Activated naive CD4-positive, alpha-beta T cell treated with anti-CD3 and anti-CD28 coated beads, Interleukin-2, amount 50 U/mL, for 24 hours (primary cell): ENCODE measurements around the gene CBLC.

Experiments
- H3K27ac Mint-ChIP-seq: one replicate; pipeline ENCODE4 v1.8.0; 2021; ENCODE audit warnings: mild to moderate bottlenecking, mixed read lengths
- H3K27me3 Mint-ChIP-seq: one replicate; pipeline ENCODE4 v1.8.0; 2021; ENCODE audit warnings: mixed read lengths
- H3K36me3 Mint-ChIP-seq: one replicate; pipeline ENCODE4 v1.8.0; 2021; ENCODE audit warnings: mixed read lengths
- H3K4me1 Mint-ChIP-seq: one replicate; pipeline ENCODE4 v1.8.0; 2021; ENCODE audit warnings: mixed read lengths
- H3K4me3 Mint-ChIP-seq: one replicate; pipeline ENCODE4 v1.8.0; 2021; ENCODE audit warnings: mild to moderate bottlenecking, mixed read lengths
- H3K9me3 Mint-ChIP-seq: one replicate; pipeline ENCODE4 v1.8.0; 2021; ENCODE audit warnings: mixed read lengths

The CBLC gene

GRCh38 chr19:44742330-44743061 is 35.2 kb upstream of the CBLC start:
- H3K36me3 Mint-ChIP-seq = no peaks in the 10 kb centered on the region
- H3K27ac Mint-ChIP-seq = no peak overlapping the region
- H3K4me3 Mint-ChIP-seq = no peak overlapping the region
- H3K9me3 Mint-ChIP-seq = no peaks in the 10 kb centered on the region
- peaks cover 23% of the 10 kb centered on the region for H3K4me1 Mint-ChIP-seq
- no peaks in the 10 kb centered on the region for H3K27me3 Mint-ChIP-seq

DNA sequence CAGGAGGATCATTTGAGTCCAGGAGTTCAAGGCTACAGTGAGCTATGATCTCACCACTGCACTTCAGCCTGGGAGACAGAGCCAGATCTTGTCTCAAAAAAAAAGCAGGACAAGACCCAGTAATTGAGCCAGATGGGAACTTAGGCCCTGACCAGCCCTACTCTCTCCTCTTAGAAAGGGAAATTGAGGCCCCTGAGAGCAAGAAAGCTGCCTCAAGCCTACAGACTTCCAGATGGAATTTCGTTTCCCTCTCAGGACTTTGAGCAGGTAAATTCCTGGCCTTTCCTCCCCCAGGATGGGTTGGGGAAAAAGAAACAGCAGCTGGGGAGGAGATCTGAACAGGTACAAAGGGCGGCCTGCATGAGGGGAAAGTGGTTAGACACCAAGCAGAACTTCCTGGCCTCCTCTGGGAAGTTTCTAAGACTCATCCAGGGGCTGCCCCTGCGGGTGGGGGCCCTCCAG is 32.8 kb upstream of the CBLC start:
- Mint-ChIP-seq H3K36me3 (no peaks in the 10 kb centered on the region), H3K27me3 (no peaks in the 10 kb centered on the region), H3K27ac (no peak overlapping the region), H3K4me3 (no peak overlapping the region), H3K9me3 (no peaks in the 10 kb centered on the region), H3K4me1 (peaks cover 41% of the 10 kb centered on the region)

GRCh38 chr19:44745341-44745831 is 32.3 kb upstream of the CBLC start:
- peaks cover 43% of the 10 kb centered on the region for H3K4me1 Mint-ChIP-seq
- no peaks in the 10 kb centered on the region for H3K27me3 Mint-ChIP-seq
- peak overlapping the region; percentile 4 for H3K4me3 Mint-ChIP-seq
- H3K27ac Mint-ChIP-seq = peak overlapping the region; percentile 23
- H3K9me3 Mint-ChIP-seq = no peaks in the 10 kb centered on the region
- H3K36me3 Mint-ChIP-seq = no peaks in the 10 kb centered on the region

DNA sequence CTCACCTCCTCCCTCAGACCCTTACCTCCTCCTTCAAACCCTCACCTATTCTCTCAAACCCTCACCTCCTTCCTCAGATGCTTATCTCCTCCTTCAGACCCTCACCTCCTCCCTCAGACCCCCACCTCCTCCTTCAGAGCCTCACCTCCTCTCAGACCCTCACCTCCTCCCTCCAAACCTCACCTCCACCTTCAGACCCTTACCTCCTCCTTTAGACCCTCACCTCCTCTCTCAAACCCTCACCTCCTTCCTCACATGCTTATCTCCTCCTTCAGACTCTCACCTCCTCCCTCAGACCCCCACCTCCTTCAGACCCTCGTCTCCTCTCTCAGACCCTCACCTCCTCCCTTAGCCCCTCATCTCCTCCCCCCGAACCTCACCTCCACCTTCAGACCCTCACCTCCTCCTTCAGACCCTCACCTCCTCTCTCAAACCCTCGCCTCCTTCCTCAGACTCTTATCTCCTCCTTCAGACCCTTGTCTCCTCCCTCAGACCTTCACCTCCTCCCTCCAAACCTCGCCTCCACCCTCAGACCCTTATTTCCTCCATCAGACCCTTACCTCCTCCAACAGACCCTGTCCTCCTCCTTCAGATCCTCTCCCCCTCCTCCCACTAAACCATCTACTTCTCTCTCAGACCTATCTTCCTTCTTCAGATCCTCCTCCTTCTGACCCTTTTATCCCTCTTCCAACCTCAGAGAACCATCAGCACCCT is 31.6 kb upstream of the CBLC start:
- Mint-ChIP-seq H3K4me3 (peak overlapping the region; percentile 4), H3K9me3 (no peaks in the 10 kb centered on the region), H3K4me1 (peaks cover 49% of the 10 kb centered on the region), H3K36me3 (no peaks in the 10 kb centered on the region), H3K27me3 (no peaks in the 10 kb centered on the region), H3K27ac (peak overlapping the region; percentile 60)

GRCh38 chr19:44746616-44746945 is 31.1 kb upstream of the CBLC start:
- Mint-ChIP-seq H3K27me3 (no peaks in the 10 kb centered on the region), H3K9me3 (no peaks in the 10 kb centered on the region), H3K36me3 (no peaks in the 10 kb centered on the region), H3K4me3 (peak overlapping the region; percentile 64), H3K4me1 (peaks cover 54% of the 10 kb centered on the region), H3K27ac (peak overlapping the region; percentile 60)

DNA sequence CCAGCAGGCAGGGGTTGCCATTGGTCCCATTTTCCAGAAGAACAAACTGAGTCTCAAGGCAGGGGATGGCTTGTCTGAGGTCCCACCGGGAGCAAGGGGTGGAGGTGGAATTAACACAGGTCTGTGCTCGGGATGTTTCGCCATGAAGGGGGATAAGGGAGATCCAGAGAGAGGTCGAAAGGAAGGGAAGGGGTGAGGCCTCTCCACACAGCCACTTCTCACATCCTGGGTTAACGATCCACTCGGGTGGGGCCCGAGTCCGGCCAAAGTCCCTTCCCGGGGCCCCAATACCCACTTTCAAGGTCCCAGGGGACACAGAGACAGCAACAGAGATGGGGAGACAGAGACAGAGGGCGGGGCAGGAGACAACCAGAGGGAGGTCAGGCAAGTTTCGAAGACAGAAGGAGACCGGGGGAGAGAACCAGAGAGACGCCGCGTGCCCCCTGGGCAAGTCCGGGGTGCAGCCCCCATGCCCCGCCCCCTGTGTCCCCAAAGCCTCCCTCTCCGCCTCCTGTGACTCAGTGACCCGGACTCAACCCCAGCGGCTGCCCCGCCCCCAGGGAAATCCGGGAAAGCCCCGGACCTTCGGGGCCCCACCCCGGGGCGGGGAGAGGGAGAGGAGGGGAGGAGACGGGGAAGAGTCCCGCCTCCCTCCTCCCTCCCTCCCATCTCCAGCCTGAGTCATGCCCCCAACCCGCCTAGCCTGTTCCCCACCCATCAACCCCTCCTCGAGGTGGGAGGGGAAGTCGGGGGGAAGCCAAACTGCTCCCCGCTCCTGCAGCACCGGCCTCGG is 30.5 kb upstream of the CBLC start:
- Mint-ChIP-seq H3K4me3 (peak overlapping the region; percentile 95), H3K27ac (peak overlapping the region; percentile 89), H3K36me3 (no peaks in the 10 kb centered on the region), H3K4me1 (peaks cover 60% of the 10 kb centered on the region), H3K27me3 (no peaks in the 10 kb centered on the region), H3K9me3 (no peaks in the 10 kb centered on the region)

DNA sequence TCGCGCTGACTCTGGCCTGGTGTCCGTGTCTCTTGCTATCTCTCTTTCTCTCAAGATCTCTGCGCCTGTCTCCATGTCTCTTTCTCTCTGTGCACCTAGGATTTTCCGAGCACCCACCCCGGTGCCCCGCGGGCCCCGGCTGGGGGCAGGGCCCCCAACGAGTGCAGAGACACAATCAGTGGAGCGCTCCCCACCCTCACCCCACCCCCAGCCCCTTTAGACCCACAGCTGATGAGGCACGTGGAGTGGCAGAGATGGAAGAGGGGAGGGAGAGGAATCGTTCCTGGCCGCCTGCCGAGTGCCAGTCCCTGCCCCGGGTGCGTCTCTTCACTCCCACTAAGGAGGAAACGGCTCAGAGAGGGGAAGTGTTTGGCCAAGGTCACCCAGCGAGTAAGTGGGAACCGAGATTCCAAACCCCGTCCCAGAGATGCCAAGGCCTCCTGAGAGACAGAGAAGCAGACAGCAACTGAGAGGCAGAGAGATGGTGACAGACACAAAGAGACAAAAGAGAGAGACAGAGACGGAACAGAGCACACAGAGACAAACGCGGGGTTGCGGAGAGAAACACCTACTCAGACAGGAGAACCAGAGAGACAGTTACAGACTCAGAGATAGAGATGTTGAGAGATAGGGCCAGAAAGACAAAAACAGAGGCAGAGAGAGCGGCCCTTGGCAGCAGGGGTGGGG is 29.8 kb upstream of the CBLC start:
- no peaks in the 10 kb centered on the region for H3K27me3 Mint-ChIP-seq
- no peaks in the 10 kb centered on the region for H3K9me3 Mint-ChIP-seq
- no peaks in the 10 kb centered on the region for H3K36me3 Mint-ChIP-seq
- peak overlapping the region; percentile 95 for H3K4me3 Mint-ChIP-seq
- peaks cover 64% of the 10 kb centered on the region for H3K4me1 Mint-ChIP-seq
- peak overlapping the region; percentile 91 for H3K27ac Mint-ChIP-seq

- peaks cover 68% of the 10 kb centered on the region for H3K4me1 Mint-ChIP-seq
- no peaks in the 10 kb centered on the region for H3K36me3 Mint-ChIP-seq
These were observed 29.1 kb upstream of the CBLC start, which contains the start of gene BCL3 for GRCh38 chr19:44748426-44749254. TSS of gene BCL3 (plus strand) at chr19:44748708. CDS start at chr19:44748791, 83 bp downstream.

DNA sequence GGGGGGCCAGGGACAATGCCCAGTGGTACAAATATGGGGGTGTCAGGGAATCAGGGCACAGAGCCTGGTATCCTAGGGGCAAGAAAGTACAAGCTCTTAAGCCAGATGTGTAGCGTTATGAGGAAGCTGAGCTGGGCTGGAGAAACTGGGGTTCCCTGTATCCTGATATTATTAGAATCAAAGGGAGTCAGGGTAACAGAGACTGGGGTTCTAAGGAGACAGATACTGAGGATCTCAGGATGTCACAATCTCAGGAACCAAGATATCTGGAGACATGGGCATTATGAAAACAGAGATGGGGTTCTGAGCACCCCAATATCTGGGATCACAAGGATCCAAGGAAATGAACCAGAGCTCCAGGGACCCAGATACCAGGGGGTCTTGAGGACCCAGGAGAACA is 28.4 kb upstream of the CBLC start:
- Mint-ChIP-seq H3K27ac (no peak overlapping the region), H3K36me3 (no peaks in the 10 kb centered on the region), H3K9me3 (no peaks in the 10 kb centered on the region), H3K4me3 (peak overlapping the region; percentile 84), H3K4me1 (peaks cover 73% of the 10 kb centered on the region), H3K27me3 (no peaks in the 10 kb centered on the region)

More at GRCh38 chr19:44748426-44749254, 29.1 kb upstream of the CBLC start, which contains the start of gene BCL3:
- Mint-ChIP-seq H3K4me3 (peak within 1 kb of the TSS; percentile 95), H3K9me3 (no peaks in the 10 kb centered on the region), H3K27me3 (no peaks in the 10 kb centered on the region), H3K27ac (peak within 1 kb of the TSS; percentile 91)

GRCh38 chr19:44749994-44750393 is 27.7 kb upstream of the CBLC start:
- Mint-ChIP-seq H3K27ac (no peak overlapping the region), H3K9me3 (no peaks in the 10 kb centered on the region), H3K4me3 (peak overlapping the region; percentile 84), H3K27me3 (no peaks in the 10 kb centered on the region), H3K4me1 (peaks cover 78% of the 10 kb centered on the region), H3K36me3 (no peaks in the 10 kb centered on the region)

DNA sequence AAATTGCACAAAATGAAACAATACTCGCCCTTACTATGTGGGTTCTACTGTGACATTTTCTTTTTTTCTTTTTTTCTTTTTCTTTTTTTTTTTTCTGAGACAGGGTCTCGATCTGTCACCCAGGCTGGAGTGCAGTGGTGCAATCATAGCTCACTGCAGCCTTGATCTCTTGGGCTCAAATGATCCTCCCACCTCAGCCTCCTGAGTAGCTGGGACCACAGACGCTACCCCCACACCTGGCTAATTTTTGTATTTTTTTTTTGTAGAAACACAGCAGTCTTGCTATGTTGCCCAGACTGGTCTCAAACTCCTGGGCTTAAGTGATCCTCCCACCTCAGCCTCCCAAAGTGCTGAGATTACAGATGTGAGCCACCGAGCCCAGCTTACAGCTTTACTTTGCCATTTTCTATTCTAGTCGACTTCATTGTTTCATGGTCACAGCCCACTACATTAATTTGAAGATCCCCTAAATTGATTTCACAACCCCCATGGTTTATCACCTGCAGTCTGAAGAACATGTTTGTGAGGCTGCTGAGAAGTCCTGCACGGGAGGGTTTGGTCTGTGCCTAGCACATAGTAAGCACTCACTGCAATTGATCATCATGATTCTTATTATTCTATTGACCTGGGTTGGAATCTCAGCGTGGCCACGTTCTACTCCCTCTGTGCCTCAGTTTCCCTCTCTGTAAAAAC is 25.4 kb upstream of the CBLC start:
- H3K27ac Mint-ChIP-seq = peak overlapping the region; percentile 68
- H3K9me3 Mint-ChIP-seq = no peaks in the 10 kb centered on the region
- H3K27me3 Mint-ChIP-seq = no peaks in the 10 kb centered on the region
- peaks cover 75% of the 10 kb centered on the region for H3K4me1 Mint-ChIP-seq
- no peaks in the 10 kb centered on the region for H3K36me3 Mint-ChIP-seq
- peak overlapping the region; percentile 89 for H3K4me3 Mint-ChIP-seq

GRCh38 chr19:44752816-44753625 is 24.7 kb upstream of the CBLC start:
- Mint-ChIP-seq H3K4me3 (peak overlapping the region; percentile 89), H3K9me3 (no peaks in the 10 kb centered on the region), H3K27ac (peak overlapping the region; percentile 81), H3K36me3 (no peaks in the 10 kb centered on the region), H3K27me3 (no peaks in the 10 kb centered on the region), H3K4me1 (peaks cover 68% of the 10 kb centered on the region)

GRCh38 chr19:44753626-44753931 is 24.1 kb upstream of the CBLC start:
- Mint-ChIP-seq H3K4me1 (peaks cover 65% of the 10 kb centered on the region), H3K9me3 (no peaks in the 10 kb centered on the region), H3K27me3 (no peaks in the 10 kb centered on the region), H3K27ac (peak overlapping the region; percentile 81), H3K4me3 (peak overlapping the region; percentile 89), H3K36me3 (peaks cover 4% of the 10 kb centered on the region)
